Muscle of back (tissue), 11 donors: Measurements from ENCODE around the gene ALOX5AP. TPM values are rescaled to one million over a fixed set of nuclear protein-coding genes. Genes with fewer than 3 reads are reported as not detected.

ENCODE experiments used
- DNase-seq, 3 donors: peaks; one replicate each; pipeline versions ENCODE4 v3.0.0 to v3.0.0-alpha.2; 2013
- polyA plus RNA-seq, 10 donors: library from polyadenylated mRNA; unstranded; fragments of 120-200 nt; gene quantifications; one replicate each; pipeline ENCODE4 v1.2.1, GENCODE V29; 2013; ENCODE audit not compliant: insufficient read length in 10 of 10

The ALOX5AP gene
- polyA plus RNA-seq, 10 donors = 3.9 to 7.3 (median 5.6) TPM

- DNase-seq = no peak
Measured at GRCh38 chr13:30712536-30713532, 22.5 kb upstream of the ALOX5AP start.

GRCh38 chr13:30714629-30715371, 20.5 kb upstream of the ALOX5AP start:
- DNase-seq = no peak

GRCh38 chr13:30715372-30715756, 20.0 kb upstream of the ALOX5AP start:
- DNase-seq = no peak

- no peak for DNase-seq
Measured at GRCh38 chr13:30715837-30716236, 19.5 kb upstream of the ALOX5AP start.

GRCh38 chr13:30718661-30719524, 16.4 kb upstream of the ALOX5AP start:
- DNase-seq = peak in 1 of 3 donors; percentile 81

- no peak for DNase-seq
Measured at GRCh38 chr13:30719525-30719914, 15.8 kb upstream of the ALOX5AP start.

- no peak for DNase-seq
Measured at GRCh38 chr13:30720172-30720869, 15.0 kb upstream of the ALOX5AP start.

- no peak for DNase-seq
Measured at GRCh38 chr13:30721936-30722335, 13.4 kb upstream of the ALOX5AP start.

GRCh38 chr13:30722361-30722760, 13.0 kb upstream of the ALOX5AP start:
- no peak for DNase-seq

GRCh38 chr13:30724778-30725177, 10.6 kb upstream of the ALOX5AP start:
- DNase-seq = no peak

- DNase-seq = peak in 1 of 3 donors; percentile 44
Measured at GRCh38 chr13:30725326-30726085, 9.8 kb upstream of the ALOX5AP start.

GRCh38 chr13:30726192-30726591, 9.2 kb upstream of the ALOX5AP start:
- no peak for DNase-seq

GRCh38 chr13:30727491-30728355, 7.6 kb upstream of the ALOX5AP start:
- DNase-seq = no peak

GRCh38 chr13:30729801-30730200, 5.5 kb upstream of the ALOX5AP start:
- DNase-seq = no peak

GRCh38 chr13:30730526-30730925, 4.8 kb upstream of the ALOX5AP start:
- DNase-seq = peak in 1 of 3 donors; percentile 25

- DNase-seq = no peak
Measured at GRCh38 chr13:30731361-30732045, 3.8 kb upstream of the ALOX5AP start.

GRCh38 chr13:30732046-30732390, 3.3 kb upstream of the ALOX5AP start:
- no peak for DNase-seq

GRCh38 chr13:30734439-30734838, 904 bp upstream of the ALOX5AP start:
- peak in 1 of 3 donors; percentile 71 for DNase-seq

- no peak for DNase-seq
Measured at GRCh38 chr13:30735872-30736175, 481 bp downstream of the ALOX5AP start.
